IMR-90 (cell line): ENCODE results near the gene PIP5K1B. TPM values are rescaled to one million over a fixed set of nuclear protein-coding genes. Genes with fewer than 3 reads are reported as not detected.

Experiments
- ATAC-seq: fragments of 200-7000 bp; cut with Tn5 transposase; 2 replicates; pipeline ENCODE4 v1.9.1; 2020; ENCODE audit warnings: low read depth, mild to moderate bottlenecking, moderate library complexity
- BruUV-seq: library from RNA; stranded (reverse); fragments of 400-500 nt; replicated peaks from 2 replicates; lab custom pipeline; 2021; lab: Mats Ljungman, UMichigan
- CTCF ChIA-PET: fragments of 300-600 bp; formaldehyde crosslinking; extraction: SDS; loops from one replicate; lab custom pipeline; 2021; ENCODE audit warnings: antibody characterized with exemption; lab: Yijun Ruan, JAX
- POLR2A ChIA-PET: fragments of 300-600 bp; sonication (Branson Sonifier 250); formaldehyde crosslinking; loops from one replicate; lab custom pipeline; 2022; ENCODE audit warnings: antibody characterized with exemption; ENCODE audit not compliant: unreplicated experiment; lab: Charles Lee
- DNase-seq: peaks from one replicate; pipeline ENCODE4 v3.0.0; 2013
- H2AFZ ChIP-seq: replicated peaks from 2 replicates; pipeline ENCODE3; 2013; ENCODE audit warnings: low read length, mild to moderate bottlenecking; ENCODE audit not compliant: poor library complexity
- H2AK5ac ChIP-seq: 2 replicates; pipeline ENCODE4 v1.6.1; 2013; ENCODE audit warnings: low read depth, low read length, inconsistent platforms
- H2AK9ac ChIP-seq: replicated peaks from 2 replicates; pipeline ENCODE3; 2013; ENCODE audit warnings: mild to moderate bottlenecking, low read depth, low read length, moderate library complexity; ENCODE audit not compliant: poor library complexity
- H2BK120ac ChIP-seq: 2 replicates; pipeline ENCODE4 v1.6.1; 2013; ENCODE audit warnings: low read depth, low read length, inconsistent platforms
- H2BK15ac ChIP-seq: 3 replicates; pipeline ENCODE4 v1.6.1; 2013; ENCODE audit warnings: low read depth, low read length, inconsistent platforms
- H2BK20ac ChIP-seq: 2 replicates; pipeline ENCODE4 v1.6.1; 2013; ENCODE audit warnings: low read depth, mild to moderate bottlenecking, inconsistent platforms, low read length, moderate library complexity
- H2BK5ac ChIP-seq: 2 replicates; pipeline ENCODE4 v1.6.1; 2013; ENCODE audit warnings: mild to moderate bottlenecking, low read depth, low read length, inconsistent platforms; ENCODE audit not compliant: poor library complexity, severe bottlenecking
- H3K14ac ChIP-seq: replicated peaks from 2 replicates; pipeline ENCODE4 v1.6.1; 2013; ENCODE audit warnings: low read depth, low read length, inconsistent platforms
- H3K18ac ChIP-seq: 2 replicates; pipeline ENCODE4 v1.6.1; 2013; ENCODE audit warnings: low read depth, low read length, control low read depth
- H3K23ac ChIP-seq: 2 replicates; pipeline ENCODE4 v1.6.1; 2013; ENCODE audit warnings: low read depth, low read length, inconsistent platforms
- H3K27ac ChIP-seq: 2 replicates; pipeline ENCODE4 v1.5.1; 2013; ENCODE audit warnings: mild to moderate bottlenecking, control low read depth, low read length; ENCODE audit not compliant: insufficient read depth
- H3K27me3 ChIP-seq: 2 replicates; pipeline ENCODE4 v1.6.1; 2013; ENCODE audit warnings: low read length; ENCODE audit not compliant: control insufficient read depth, insufficient read depth
- H3K36me3 ChIP-seq: 2 replicates; pipeline ENCODE4 v1.6.1; 2013; ENCODE audit warnings: low read length, mixed read lengths; ENCODE audit not compliant: control insufficient read depth, insufficient read depth
- H3K4ac ChIP-seq: 2 replicates; pipeline ENCODE4 v1.6.1; 2013; ENCODE audit warnings: low read depth, low read length, inconsistent platforms
- H3K4me1 ChIP-seq: 2 replicates; pipeline ENCODE4 v1.6.1; 2013; ENCODE audit warnings: low read length, mixed read lengths; ENCODE audit not compliant: control insufficient read depth, insufficient read depth
- H3K4me2 ChIP-seq: 2 replicates; pipeline ENCODE4 v1.6.1; 2013; ENCODE audit warnings: low read depth, mild to moderate bottlenecking, control low read depth, low read length, moderate library complexity
- H3K4me3 ChIP-seq: 2 replicates; pipeline ENCODE4 v1.5.1; 2013; ENCODE audit warnings: low read depth, mild to moderate bottlenecking, control low read depth, low read length, moderate library complexity; ENCODE audit not compliant: insufficient read depth
- H3K56ac ChIP-seq: 2 replicates; pipeline ENCODE4 v1.6.1; 2013; ENCODE audit warnings: low read length, inconsistent platforms; ENCODE audit not compliant: insufficient read depth; ENCODE audit errors: extremely low read depth
- H3K79me1 ChIP-seq, 2 experiments: 2 replicates each; pipeline ENCODE4 v1.6.1; 2013; ENCODE audit warnings: low read length in 2 of 2, inconsistent platforms in 1 of 2, low read depth in 1 of 2
- H3K9ac ChIP-seq: 2 replicates; pipeline ENCODE4 v1.6.1; 2013; ENCODE audit warnings: low read depth, low read length, control low read depth
- H3K9me1 ChIP-seq: 2 replicates; pipeline ENCODE4 v1.6.1; 2013; ENCODE audit warnings: low read length, inconsistent platforms; ENCODE audit not compliant: insufficient read depth
- H3K9me3 ChIP-seq: 2 replicates; pipeline ENCODE4 v1.6.1; 2013; ENCODE audit warnings: low read length; ENCODE audit not compliant: control insufficient read depth, insufficient read depth
- H4K20me1 ChIP-seq: 2 replicates; pipeline ENCODE4 v1.6.1; 2013; ENCODE audit warnings: low read length, inconsistent platforms; ENCODE audit not compliant: insufficient read depth
- H4K5ac ChIP-seq: 2 replicates; pipeline ENCODE4 v1.6.1; 2013; ENCODE audit warnings: mild to moderate bottlenecking, low read depth, low read length, control low read depth
- H4K8ac ChIP-seq, 2 experiments: 2 replicates each; pipeline ENCODE4 v1.6.1; 2013; ENCODE audit warnings: low read depth in 2 of 2, low read length in 2 of 2, control low read depth in 1 of 2, inconsistent platforms in 1 of 2
- H4K91ac ChIP-seq: 2 replicates; pipeline ENCODE4 v1.6.1; 2013; ENCODE audit warnings: low read depth, low read length, inconsistent platforms; ENCODE audit not compliant: insufficient read depth
- BHLHE40 ChIP-seq: fragments of 150-350 bp; IDR thresholded peaks from 2 replicates; pipeline ENCODE4 v1.6.1; 2016; ENCODE audit warnings: mild to moderate bottlenecking, low read depth, low read length
- CHD1 ChIP-seq: IDR thresholded peaks from 2 replicates; pipeline ENCODE4 v1.6.1; 2012; ENCODE audit warnings: low read depth, low read length, improper control_type of control experiment
- CTCF ChIP-seq: conservative IDR thresholded peaks from 2 replicates; pipeline ENCODE4 v1.5.1; 2012; ENCODE audit warnings: mild to moderate bottlenecking, low read depth, low read length, improper control_type of control experiment
- ELK1 ChIP-seq: fragments of 150-350 bp; IDR thresholded peaks from 2 replicates; pipeline ENCODE4 v1.6.1; 2016; ENCODE audit warnings: low read depth, mild to moderate bottlenecking, low read length, moderate library complexity, borderline replicate concordance
- FOS ChIP-seq: fragments of 150-350 bp; IDR thresholded peaks from 2 replicates; pipeline ENCODE4 v1.6.1; 2016; ENCODE audit warnings: low read depth, low read length
- MAFK ChIP-seq: IDR thresholded peaks from 2 replicates; pipeline ENCODE4 v1.6.1; 2012; ENCODE audit warnings: low read depth, low read length, improper control_type of control experiment
- MAZ ChIP-seq: IDR thresholded peaks from 2 replicates; pipeline ENCODE4 v1.6.1; 2012; ENCODE audit warnings: low read depth, mild to moderate bottlenecking, low read length, improper control_type of control experiment, moderate library complexity, borderline replicate concordance
- NFE2L2 ChIP-seq: fragments of 150-350 bp; IDR thresholded peaks from 2 replicates; pipeline ENCODE4 v1.6.1; 2016; ENCODE audit warnings: low read depth, mild to moderate bottlenecking, low read length
- POLR2A ChIP-seq: IDR thresholded peaks from 2 replicates; pipeline ENCODE4 v1.6.1; 2012; ENCODE audit warnings: mild to moderate bottlenecking, low read depth, low read length
- RAD21 ChIP-seq: IDR thresholded peaks from 2 replicates; pipeline ENCODE4 v1.6.1; 2012; ENCODE audit warnings: low read length, improper control_type of control experiment
- SMC3 ChIP-seq: fragments of 150-350 bp; IDR thresholded peaks from 2 replicates; pipeline ENCODE4 v1.6.1; 2016; ENCODE audit warnings: low read depth, mild to moderate bottlenecking, antibody characterized with exemption, low read length, moderate library complexity
- USF2 ChIP-seq: fragments of 150-350 bp; IDR thresholded peaks from 2 replicates; pipeline ENCODE4 v1.6.1; 2017; ENCODE audit warnings: mild to moderate bottlenecking, antibody characterized with exemption, low read length, low read depth
- WGBS, 2 experiments: methylation state at CpG; one replicate each; pipeline versions ENCODE4 v1.1.5 to v1.1.7; 2013; ENCODE audit warnings: missing lambda C conversion rate in 2 of 2; ENCODE audit not compliant: insufficient read length in 1 of 2; ENCODE audit errors: extremely low coverage in 2 of 2; 5-methylcytosine and 5-hydroxymethylcytosine counted together
- dilution Hi-C: fragments of 300-500 bp; cut with HindIII; formaldehyde crosslinking; loops from one replicate; pipeline ENCODE4 v1.14.3; 2018; ENCODE audit warnings: low sequenced_read_pairs; ENCODE audit not compliant: unreplicated experiment
- in situ Hi-C: fragments of 300-500 bp; cut with MboI; formaldehyde crosslinking; loops from 3 replicates; pipeline ENCODE4 v1.14.3; 2019; ENCODE audit warnings: low sequenced_read_pairs, inconsistent platforms, mixed read lengths
- intact Hi-C: fragments of 100-400 bp; cut with micrococcal nuclease; formaldehyde crosslinking; loops from 2 replicates; pipeline ENCODE4 v1.10.0; 2022
- polyA plus RNA-seq, 3 experiments: library from polyadenylated mRNA; depleted of rRNA; stranded (reverse); fragments of >200 nt; gene quantifications; 2 replicates each; pipeline ENCODE4 v1.2.3, GENCODE V29; 2012; ENCODE audit warnings: low replicate concordance in 1 of 3
- total RNA-seq: library from RNA; depleted of rRNA; stranded (reverse); fragments of >200 nt; gene quantifications from 2 replicates; pipeline ENCODE4 v1.2.3, GENCODE V29; 2012

Gene PIP5K1B
- total and polyA plus RNA-seq, 2 of the 4 experiments (the other 2 are of a cell fraction): not detected

DNA sequence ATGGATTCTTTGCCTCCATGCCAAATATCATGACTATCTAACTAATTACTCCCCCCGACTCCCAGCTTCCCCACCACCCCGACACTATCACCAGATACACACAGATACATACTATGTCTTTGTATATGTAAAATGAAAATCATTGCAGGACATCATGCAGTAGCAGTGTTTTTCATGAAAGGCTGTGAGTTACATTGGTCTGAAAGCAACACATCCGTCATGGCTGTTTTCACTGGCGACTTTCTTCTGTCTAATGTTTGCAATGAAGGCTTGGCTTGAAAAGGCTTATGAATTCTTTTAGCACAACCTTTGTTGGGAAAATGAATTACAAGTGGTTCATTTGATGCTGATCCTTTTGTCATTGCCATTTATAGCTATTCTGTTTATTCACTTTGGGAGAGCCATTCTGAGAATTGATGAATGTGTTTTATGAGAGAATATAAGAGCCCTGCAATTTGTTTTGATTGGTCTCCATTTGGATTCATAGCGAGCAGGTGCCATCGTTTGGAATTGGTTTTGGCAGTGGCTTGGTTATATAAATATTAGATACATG is 103.4 kb downstream of the PIP5K1B start:
- Histone ChIP-seq H2AFZ (no peak overlapping the region), H2BK20ac (no peak overlapping the region), H2BK15ac (no peak overlapping the region), H2AK5ac (no peak overlapping the region), H3K9ac (no peak overlapping the region), H3K23ac (no peak overlapping the region), H4K5ac (no peak overlapping the region), H3K4me2 (no peak overlapping the region), H3K27ac (no peak overlapping the region), H3K9me3 (no peaks in the 10 kb centered on the region), H3K56ac (no peak overlapping the region), H3K18ac (no peak overlapping the region), H2BK120ac (no peak overlapping the region), H2BK5ac (no peak overlapping the region), H3K9me1 (no peaks in the 10 kb centered on the region), H4K91ac (no peak overlapping the region), H3K4me3 (no peak overlapping the region), H3K4ac (no peak overlapping the region), H3K27me3 (peaks cover 3% of the 10 kb centered on the region), H4K20me1 (no peaks in the 10 kb centered on the region), H2AK9ac (no peak overlapping the region), H3K79me1 (no peaks in the 10 kb centered on the region), H3K14ac (no peak overlapping the region), H3K4me1 (no peaks in the 10 kb centered on the region), H3K36me3 (no peaks in the 10 kb centered on the region), H4K8ac (no peak overlapping the region)
- ATAC-seq: no peak
- no CpG with 5 or more reads among the region's 6 CpGs for WGBS, 2 experiments
- intact Hi-C loops: no loop called here
- no peak for TF ChIP-seq BHLHE40
- TF ChIP-seq FOS: no peak
- no peak for TF ChIP-seq SMC3
- TF ChIP-seq CTCF: no peak
- TF ChIP-seq CHD1: no peak
- TF ChIP-seq ELK1: no peak
- no peak for TF ChIP-seq POLR2A
- TF ChIP-seq RAD21: no peak
- no peak for TF ChIP-seq MAZ
- TF ChIP-seq USF2: no peak
- no peak for TF ChIP-seq NFE2L2
- no peak for TF ChIP-seq MAFK
- in situ Hi-C loops: no loop called here
- POLR2A ChIA-PET: no interaction called here
- dilution Hi-C loops: no loop called here
- DNase-seq: no peak
- BruUV-seq: no TSS peak
- CTCF ChIA-PET: no interaction called here
